Neural cell (in vitro differentiated cells): ENCODE results near the gene SULT4A1. TPM values are rescaled to one million over a fixed set of nuclear protein-coding genes. Genes with fewer than 3 reads are reported as not detected.

Experiments
- H2AFZ ChIP-seq: fragments of 200-600, 300-800 bp; sonication (generic), shearing (Covaris generic); 2 replicates; pipeline ENCODE4 v1.6.0; 2014; ENCODE audit warnings: low read depth, mild to moderate bottlenecking, antibody characterized with exemption, low read length, moderate library complexity
- H3F3A ChIP-seq: fragments of 200-600 bp; shearing (Covaris generic); 2 replicates; pipeline ENCODE4 v1.6.1; 2016; ENCODE audit warnings: mild to moderate bottlenecking, moderate library complexity, mixed read lengths, antibody characterized with exemption, low read length; ENCODE audit not compliant: insufficient read depth, poor library complexity, severe bottlenecking
- H3K27ac ChIP-seq: fragments of 200-600, 300-800 bp; sonication (generic), shearing (Covaris generic); 2 replicates; pipeline ENCODE4 v1.5.1; 2014; ENCODE audit warnings: mild to moderate bottlenecking, low read length, moderate library complexity
- H3K27me3 ChIP-seq: fragments of 300-800, 200-600 bp; sonication (generic), shearing (Covaris generic); 2 replicates; pipeline ENCODE4 v1.6.0; 2014; ENCODE audit warnings: mild to moderate bottlenecking, low read depth, low read length, moderate library complexity; ENCODE audit not compliant: insufficient read depth
- H3K36me3 ChIP-seq: fragments of 300-800, 200-600 bp; sonication (generic), shearing (Covaris generic); 2 replicates; pipeline ENCODE4 v1.5.1; 2014; ENCODE audit warnings: mild to moderate bottlenecking, antibody characterized with exemption, low read length, moderate library complexity; ENCODE audit not compliant: insufficient read depth
- H3K4me2 ChIP-seq: fragments of 300-800, 200-600 bp; sonication (generic), shearing (Covaris generic); 2 replicates; pipeline ENCODE4 v1.6.0; 2014; ENCODE audit warnings: mild to moderate bottlenecking, low read length
- H3K4me3 ChIP-seq: fragments of 300-800, 200-600 bp; sonication (generic), shearing (Covaris generic); 2 replicates; pipeline ENCODE4 v1.5.1; 2014; ENCODE audit warnings: mild to moderate bottlenecking, low read length, moderate library complexity
- H3K79me2 ChIP-seq: fragments of 200-600 bp; shearing (Covaris generic); replicated peaks from 2 replicates; pipeline ENCODE4 v1.6.0; 2014; ENCODE audit warnings: mild to moderate bottlenecking, low read length, moderate library complexity; ENCODE audit not compliant: insufficient read depth
- H3K9ac ChIP-seq: fragments of 300-800, 200-600 bp; sonication (generic), shearing (Covaris generic); 2 replicates; pipeline ENCODE4 v1.6.1; 2016; ENCODE audit warnings: mild to moderate bottlenecking, low read length, mixed read lengths
- H3K9me2 ChIP-seq: fragments of 200-600 bp; shearing (Covaris generic); 2 replicates; pipeline ENCODE4 v1.6.1; 2016; ENCODE audit warnings: mild to moderate bottlenecking, low read length, mixed read lengths; ENCODE audit not compliant: insufficient read depth
- H3K9me3 ChIP-seq: fragments of 200-600, 300-800 bp; sonication (generic), shearing (Covaris generic); 2 replicates; pipeline ENCODE4 v1.6.1; 2016; ENCODE audit warnings: mild to moderate bottlenecking, mixed run types, low read length, moderate library complexity, mixed read lengths
- H4K20me1 ChIP-seq: fragments of 200-600 bp; shearing (Covaris generic); 2 replicates; pipeline ENCODE4 v1.6.1; 2016; ENCODE audit warnings: mild to moderate bottlenecking, mixed run types; ENCODE audit not compliant: insufficient read depth
- CTCF ChIP-seq: fragments of 450-650 bp; IDR thresholded peaks from 2 replicates; pipeline ENCODE4 v1.5.1; 2014; ENCODE audit warnings: antibody characterized with exemption, mild to moderate bottlenecking, moderate library complexity; ENCODE audit not compliant: poor library complexity, severe bottlenecking
- EP300 ChIP-seq: fragments of 450-650 bp; conservative IDR thresholded peaks from 2 replicates; pipeline ENCODE4 v1.6.1; 2014; ENCODE audit warnings: antibody characterized with exemption, mild to moderate bottlenecking, moderate library complexity; ENCODE audit not compliant: poor library complexity, severe bottlenecking
- EZH2 ChIP-seq: fragments of 200-600, 300-800 bp; shearing (Covaris generic), sonication (generic); IDR thresholded peaks from 2 replicates; pipeline ENCODE4 v1.6.1; 2014; ENCODE audit warnings: antibody characterized with exemption, low read length, borderline replicate concordance, mild to moderate bottlenecking; ENCODE audit not compliant: insufficient read depth, poor library complexity, severe bottlenecking
- MXI1 ChIP-seq: fragments of 450-650 bp; conservative IDR thresholded peaks from 2 replicates; pipeline ENCODE4 v1.6.1; 2014; ENCODE audit warnings: antibody characterized with exemption, mild to moderate bottlenecking; ENCODE audit not compliant: poor library complexity, severe bottlenecking
- POLR2AphosphoS5 ChIP-seq: IDR thresholded peaks from 2 replicates; pipeline ENCODE4 v1.6.1; 2012
- RAD21 ChIP-seq: fragments of 450-650 bp; conservative IDR thresholded peaks from 2 replicates; pipeline ENCODE4 v1.6.1; 2014; ENCODE audit warnings: antibody characterized with exemption, mild to moderate bottlenecking, moderate library complexity
- REST ChIP-seq: IDR thresholded peaks from 2 replicates; pipeline ENCODE4 v1.6.1; 2012; ENCODE audit warnings: borderline replicate concordance
- SMC3 ChIP-seq: fragments of 450-650 bp; conservative IDR thresholded peaks from 2 replicates; pipeline ENCODE4 v1.6.1; 2014; ENCODE audit warnings: antibody characterized with exemption, mild to moderate bottlenecking, moderate library complexity; ENCODE audit not compliant: poor library complexity
- TAF1 ChIP-seq: IDR thresholded peaks from 2 replicates; pipeline ENCODE4 v1.6.1; 2012; ENCODE audit warnings: low read depth
- polyA plus RNA-seq: library from polyadenylated mRNA; depleted of rRNA; stranded (reverse); fragments of >200 nt; gene quantifications from 2 replicates; pipeline ENCODE4 v1.2.3, GENCODE V29; 2014

The SULT4A1 gene
- polyA plus RNA-seq, 1 donor from 2014 or later = 182 TPM

GRCh38 chr22:43881091-43882061 lies 19.1 kb upstream of the SULT4A1 start:
- H3K27me3 ChIP-seq = no peaks in the 10 kb centered on the region
- no peak overlapping the region for H3K4me2 ChIP-seq
- no peak overlapping the region for H2AFZ ChIP-seq
- no peaks in the 10 kb centered on the region for H3K9me3 ChIP-seq
- H3K27ac ChIP-seq = no peak overlapping the region
- H3K4me3 ChIP-seq = no peak overlapping the region
- H3K36me3 ChIP-seq = no peaks in the 10 kb centered on the region
- H3K9ac ChIP-seq = no peak overlapping the region
- H3K79me2 ChIP-seq = no peaks in the 10 kb centered on the region
- no peak for TF ChIP-seq REST
- TF ChIP-seq TAF1 = no peak
- TF ChIP-seq EZH2 = no peak
- TF ChIP-seq EP300 = no peak
- TF ChIP-seq SMC3 = no peak
- TF ChIP-seq POLR2AphosphoS5 = no peak
- no peak for TF ChIP-seq CTCF
- TF ChIP-seq MXI1 = no peak
- no peak for TF ChIP-seq RAD21
- H4K20me1 ChIP-seq = no peaks in the 10 kb centered on the region
- H3K9me2 ChIP-seq = no peaks in the 10 kb centered on the region
- H3F3A ChIP-seq = no peaks in the 10 kb centered on the region

- H3K4me3 ChIP-seq = no peak overlapping the region
- H2AFZ ChIP-seq = no peak overlapping the region
- no peaks in the 10 kb centered on the region for H3K27me3 ChIP-seq
- no peaks in the 10 kb centered on the region for H3K36me3 ChIP-seq
- H3K9me2 ChIP-seq = no peaks in the 10 kb centered on the region
- no peak overlapping the region for H3K9ac ChIP-seq
- H3K9me3 ChIP-seq = no peaks in the 10 kb centered on the region
- no peaks in the 10 kb centered on the region for H4K20me1 ChIP-seq
- no peak overlapping the region for H3K27ac ChIP-seq
- H3K4me2 ChIP-seq = no peak overlapping the region
- H3K79me2 ChIP-seq = no peaks in the 10 kb centered on the region
- no peak for TF ChIP-seq POLR2AphosphoS5
- H3F3A ChIP-seq = no peaks in the 10 kb centered on the region
Measured at GRCh38 chr22:43880541-43880991, 18.3 kb upstream of the SULT4A1 start.
